NCI-H82 treated with DMSO at 0.1 percent for 48 hours (cell line): ENCODE measurements around the gene KCNJ8.
"Not testable (repeated sequence)": the region's sequence is repeated elsewhere in the genome, so short reads cannot be mapped to it uniquely, and the experiment has no call there.

Source experiments
- DNase-seq: peaks from one replicate; lab custom pipeline; 2025; ENCODE audit not compliant: unreplicated experiment; lab: John Stamatoyannopoulos, UW

KCNJ8 gene

GRCh38 chr12:21788089-21788983 is 13.8 kb upstream of the KCNJ8 start:
- DNase-seq: no peak

DNA sequence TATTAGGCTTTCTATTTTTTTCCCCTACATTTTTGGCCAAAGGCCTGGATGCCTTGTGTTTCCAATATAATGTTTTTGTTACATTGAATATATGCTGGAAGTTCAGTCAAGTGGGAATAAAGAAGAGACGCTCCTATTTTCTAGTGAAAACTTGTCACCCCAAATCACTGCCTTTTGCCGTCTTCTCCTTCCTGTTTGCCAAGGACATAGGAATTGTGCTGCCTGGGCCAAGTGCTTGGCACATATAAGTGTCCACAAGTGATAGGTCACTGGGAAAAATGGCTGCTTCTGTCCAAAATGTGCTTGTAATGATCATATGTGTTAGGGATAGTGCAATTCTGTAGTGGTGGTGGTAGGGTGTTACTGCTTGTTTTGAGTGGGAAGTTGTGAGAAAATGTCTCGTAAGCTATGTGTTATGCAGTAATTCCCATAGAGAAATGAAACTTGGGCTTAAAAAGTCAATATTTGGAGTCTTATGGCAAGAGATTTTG is 11.6 kb upstream of the KCNJ8 start:
- no peak for DNase-seq

DNA sequence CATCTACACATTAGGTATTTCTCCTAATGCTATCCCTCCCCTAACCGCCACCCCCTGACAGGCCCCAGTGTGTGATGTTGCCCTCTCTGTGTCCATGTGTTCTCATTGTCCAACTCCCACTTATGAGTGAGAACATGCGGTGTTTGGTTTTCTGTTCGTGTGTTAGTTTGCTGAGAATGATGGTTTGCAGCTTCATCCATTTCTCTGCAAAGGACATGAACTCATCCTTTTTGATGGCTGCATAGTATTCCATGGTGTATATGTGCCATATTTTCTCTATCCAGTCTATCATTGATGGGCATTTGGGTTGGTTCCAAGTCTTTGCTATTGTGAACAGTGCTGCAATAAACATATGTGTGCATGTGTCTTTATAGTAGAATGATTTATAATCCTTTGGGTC is 8.2 kb upstream of the KCNJ8 start:
- not testable (repeated sequence) for DNase-seq

GRCh38 chr12:21780786-21781185 is 6.3 kb upstream of the KCNJ8 start:
- no peak for DNase-seq

DNA sequence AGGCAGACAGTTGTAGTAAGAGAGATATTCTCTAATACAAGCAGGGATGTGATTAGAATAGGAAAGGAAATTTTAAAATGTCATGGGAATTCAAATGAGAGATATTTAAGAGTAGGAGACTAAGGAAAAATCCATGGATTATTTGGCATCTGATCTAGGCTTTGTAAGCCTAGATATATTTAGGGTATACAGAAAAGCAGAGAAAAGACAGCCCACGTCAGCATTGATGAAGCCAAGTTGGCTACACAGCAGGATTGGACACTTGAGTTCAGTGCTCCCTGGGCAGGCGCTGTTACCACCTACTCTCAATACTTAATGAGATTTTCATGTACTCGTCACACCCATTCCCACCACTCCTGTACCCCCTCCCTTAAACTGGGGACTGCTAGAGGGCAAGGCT is 1.7 kb upstream of the KCNJ8 start:
- DNase-seq: peak; percentile 11

- no peak for DNase-seq
Observed at GRCh38 chr12:21775133-21775820, 771 bp upstream of the KCNJ8 start.

- DNase-seq: peak; percentile 70
Observed at GRCh38 chr12:21773806-21774205, 700 bp downstream of the KCNJ8 start.

DNA sequence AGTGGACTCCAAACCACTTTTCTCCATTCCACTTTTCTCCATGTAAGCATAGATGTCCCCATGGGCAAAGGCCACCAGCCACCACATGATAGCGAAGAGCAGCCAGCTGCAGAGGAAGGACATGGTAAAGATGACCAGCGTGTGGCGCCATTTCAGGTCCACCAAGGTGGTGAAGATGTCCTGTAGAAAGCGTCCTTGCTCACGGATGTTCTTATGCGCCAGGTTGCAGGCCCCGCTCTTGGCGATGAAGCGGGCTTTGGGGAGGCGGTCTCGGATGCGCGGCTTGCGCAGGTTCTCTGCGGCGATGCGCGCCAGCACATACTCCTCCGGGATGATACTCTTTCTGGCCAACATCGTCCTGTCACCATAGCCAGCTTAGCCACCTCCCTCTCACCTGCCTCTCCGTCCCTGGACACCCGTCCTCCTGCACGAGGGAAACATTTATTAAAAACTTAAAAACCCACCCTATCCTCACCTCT is 1.2 kb downstream of the KCNJ8 start:
- DNase-seq: peak; percentile 24

GRCh38 chr12:21771311-21771710 is 3.2 kb downstream of the KCNJ8 start:
- no peak for DNase-seq

GRCh38 chr12:21769307-21769706 is 5.2 kb downstream of the KCNJ8 start:
- no peak for DNase-seq

DNA sequence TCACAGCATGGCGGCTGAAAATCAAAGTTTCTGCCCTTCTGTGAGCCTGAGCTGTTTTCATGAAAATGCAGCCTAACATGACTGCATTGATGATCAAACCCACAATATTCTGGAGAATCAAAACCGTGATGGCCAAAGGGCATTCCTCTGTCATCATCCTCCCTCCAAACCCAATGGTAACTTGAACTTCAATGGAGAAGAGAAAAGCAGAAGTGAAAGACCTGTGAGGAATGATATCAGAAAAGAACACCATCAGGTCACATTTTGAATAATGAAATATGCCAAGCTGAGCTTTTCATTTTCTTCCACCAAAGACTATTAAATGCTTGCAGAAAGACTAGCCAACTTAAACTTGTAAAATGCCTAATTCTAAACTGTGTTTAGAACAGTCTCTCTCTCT is 8.1 kb downstream of the KCNJ8 start:
- no peak for DNase-seq

GRCh38 chr12:21764950-21765349 is 9.6 kb downstream of the KCNJ8 start:
- DNase-seq: no peak

DNA sequence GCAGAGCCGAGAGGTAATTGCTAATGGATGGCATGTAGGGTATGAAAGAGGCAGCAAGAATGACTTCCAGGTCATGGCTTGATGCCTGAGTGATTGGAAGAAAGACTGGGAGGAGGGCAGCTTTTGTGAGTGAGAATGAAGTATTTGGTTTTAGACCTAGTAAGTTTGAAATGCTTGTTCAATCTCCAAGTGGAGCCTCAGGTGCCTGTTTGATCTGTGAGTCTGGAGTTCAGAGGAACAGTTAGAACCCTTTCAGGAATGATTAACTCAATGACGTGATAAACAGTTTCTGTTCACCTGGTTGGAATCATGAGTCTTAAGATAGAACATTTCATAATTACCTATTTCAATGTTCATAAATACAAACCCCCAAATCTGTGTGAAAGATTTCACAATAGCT is 10.4 kb downstream of the KCNJ8 start:
- no peak for DNase-seq

DNA sequence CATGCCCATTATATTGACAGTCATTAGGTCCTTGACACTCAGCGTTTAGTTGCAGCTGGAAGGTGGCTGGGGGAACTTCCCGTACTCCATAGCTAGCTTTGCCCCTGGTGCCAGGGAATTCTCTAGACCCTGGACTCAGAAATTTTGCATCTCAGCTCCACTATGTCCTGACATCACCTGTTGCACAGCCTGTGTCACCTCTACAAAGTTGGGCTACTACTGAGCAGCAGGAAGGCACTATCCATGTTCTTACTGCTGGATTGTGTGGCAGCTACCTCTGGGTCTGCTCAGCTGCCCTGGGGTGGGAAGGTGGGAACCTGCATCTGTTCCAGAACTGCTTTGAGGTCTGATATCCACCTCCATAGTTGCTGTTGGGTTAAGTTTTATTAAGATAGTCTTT is 11.0 kb downstream of the KCNJ8 start:
- no peak for DNase-seq

DNA sequence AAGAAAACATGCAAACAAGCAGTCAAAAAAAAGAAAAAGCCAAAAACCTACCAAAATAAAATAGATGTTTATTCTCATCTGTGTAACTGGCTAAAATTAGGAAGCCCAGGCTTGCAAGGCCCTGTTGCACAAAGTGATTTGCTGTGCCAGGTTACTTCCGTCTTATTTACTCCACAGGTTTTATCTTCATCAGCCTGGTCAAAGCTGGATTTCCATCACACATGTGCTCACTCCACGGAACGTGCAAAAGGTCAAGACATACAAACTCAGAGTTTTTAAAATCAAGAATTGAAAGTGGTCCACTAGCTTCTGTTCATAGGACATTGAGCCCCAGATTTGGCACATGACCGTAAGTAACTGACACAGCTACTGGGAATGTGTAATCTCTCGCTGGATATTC is 14.8 kb downstream of the KCNJ8 start:
- DNase-seq: no peak

GRCh38 chr12:21757735-21758134 is 16.8 kb downstream of the KCNJ8 start:
- no peak for DNase-seq

DNA sequence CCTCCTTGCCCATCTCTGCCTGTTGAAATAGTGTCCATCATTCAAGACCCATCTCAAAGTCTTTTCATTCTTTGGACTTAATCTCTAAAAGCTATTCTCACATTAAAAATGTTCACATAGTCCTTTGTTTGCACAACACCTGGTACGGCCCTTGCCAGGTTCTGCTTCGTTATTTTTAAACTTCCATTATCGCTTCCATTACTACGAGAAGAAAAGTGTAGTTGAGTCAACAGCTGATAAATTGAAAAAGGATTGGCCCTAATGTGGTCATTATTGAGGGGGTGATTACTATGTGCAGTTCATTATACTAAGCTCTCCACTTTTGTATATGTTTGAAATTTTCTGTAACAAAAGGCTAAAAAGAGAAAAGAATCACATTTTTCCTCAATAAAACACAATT is 17.8 kb downstream of the KCNJ8 start:
- DNase-seq: no peak

DNA sequence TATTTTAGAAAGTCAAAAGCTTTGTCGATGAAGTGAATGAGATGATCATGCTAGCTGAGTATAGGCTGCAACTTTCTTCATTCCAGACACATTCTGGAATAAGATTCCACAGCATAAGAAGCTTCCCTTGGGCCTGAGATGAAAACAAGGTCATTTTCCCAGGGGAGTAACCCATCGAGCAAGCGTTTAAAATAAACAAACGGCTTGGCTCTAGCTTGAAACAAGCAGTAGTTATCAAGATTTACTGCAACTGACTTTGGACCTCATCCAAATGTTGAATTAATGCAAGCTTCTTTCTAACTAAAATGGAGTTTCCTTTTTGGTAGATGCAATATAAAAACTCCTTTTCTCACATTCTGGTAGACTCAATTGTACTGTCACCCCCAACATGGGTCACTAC is 23.0 kb downstream of the KCNJ8 start:
- DNase-seq: no peak

DNA sequence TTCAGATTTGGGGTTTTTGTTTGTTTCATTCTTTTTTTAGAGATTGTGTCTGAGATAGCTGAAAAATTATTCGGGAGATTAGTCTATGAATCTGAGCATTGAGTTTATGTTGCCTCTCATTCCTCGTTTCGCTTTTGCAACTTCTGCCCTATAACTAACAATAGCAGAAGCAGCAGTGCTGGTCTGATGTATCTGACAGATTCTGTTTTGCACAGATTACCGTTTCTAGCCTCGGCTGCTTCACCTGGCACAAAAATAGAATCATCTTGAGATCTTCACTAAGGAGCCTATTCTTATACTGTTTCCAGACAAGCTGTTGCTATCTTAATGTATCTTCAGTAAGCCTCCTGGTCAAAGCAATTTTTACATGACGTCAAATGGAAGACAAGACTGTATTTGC is 29.2 kb downstream of the KCNJ8 start:
- no peak for DNase-seq

GRCh38 chr12:21731144-21731543 is 43.4 kb downstream of the KCNJ8 start:
- DNase-seq: no peak

DNA sequence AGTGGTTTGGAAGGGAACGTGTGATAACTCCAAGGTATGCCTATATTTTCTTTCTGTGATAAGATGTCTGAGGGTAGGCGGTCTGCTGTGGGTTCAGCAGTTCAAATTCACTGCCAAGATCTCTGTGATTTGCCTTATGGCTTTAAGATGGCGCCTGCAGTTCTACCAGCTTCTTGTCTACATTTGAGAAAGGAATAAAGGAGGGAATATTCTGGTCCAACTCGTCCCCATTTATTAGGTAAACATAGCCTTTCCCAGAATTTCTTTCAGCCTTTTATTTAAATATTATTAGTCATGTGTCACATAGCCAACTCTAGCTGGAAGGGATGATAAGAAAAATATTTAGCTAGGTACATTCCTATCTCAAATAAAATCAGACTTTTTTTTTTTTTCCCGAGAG is 48.8 kb downstream of the KCNJ8 start:
- DNase-seq: no peak
